Effector memory CD4-positive, alpha-beta T cell (primary cell): Measurements from ENCODE around the gene PDE4B.
"Not testable (repeated sequence)": the region's sequence is repeated elsewhere in the genome, so short reads cannot be mapped to it uniquely, and the experiment has no call there.

ENCODE experiments used
- DNase-seq, 3 donors: peaks; one replicate each; pipeline ENCODE4 v3.0.0-alpha.2; 2020
- H3K27ac ChIP-seq: 2 replicates; pipeline ENCODE4 v1.7.0; 2013; ENCODE audit warnings: mild to moderate bottlenecking, low read length, moderate library complexity; ENCODE audit not compliant: insufficient read depth, poor library complexity, severe bottlenecking
- H3K27me3 ChIP-seq: replicated peaks from 2 replicates; pipeline ENCODE4 v1.7.0; 2013; ENCODE audit warnings: mild to moderate bottlenecking, low read length; ENCODE audit not compliant: insufficient read depth, control insufficient read depth, poor library complexity, severe bottlenecking
- H3K36me3 ChIP-seq: 2 replicates; pipeline ENCODE4 v1.7.0; 2013; ENCODE audit warnings: mild to moderate bottlenecking, low read length, moderate library complexity; ENCODE audit not compliant: control insufficient read depth, insufficient read depth
- H3K4me1 ChIP-seq: 2 replicates; pipeline ENCODE4 v1.7.0; 2013; ENCODE audit warnings: low read length, mild to moderate bottlenecking; ENCODE audit not compliant: control insufficient read depth, insufficient read depth, poor library complexity, severe bottlenecking
- H3K4me3 ChIP-seq: 2 replicates; pipeline ENCODE4 v1.7.0; 2013; ENCODE audit warnings: low read length, low read depth, mild to moderate bottlenecking; ENCODE audit not compliant: insufficient read depth, poor library complexity, severe bottlenecking
- H3K9me3 ChIP-seq: 2 replicates; pipeline ENCODE4 v1.7.0; 2013; ENCODE audit warnings: mild to moderate bottlenecking, low read length, moderate library complexity; ENCODE audit not compliant: control insufficient read depth

Gene PDE4B

GRCh38 chr1:65830306-65830705 is 37.6 kb downstream of the PDE4B start:
- no peaks in the 10 kb centered on the region for H3K27me3 ChIP-seq

DNA sequence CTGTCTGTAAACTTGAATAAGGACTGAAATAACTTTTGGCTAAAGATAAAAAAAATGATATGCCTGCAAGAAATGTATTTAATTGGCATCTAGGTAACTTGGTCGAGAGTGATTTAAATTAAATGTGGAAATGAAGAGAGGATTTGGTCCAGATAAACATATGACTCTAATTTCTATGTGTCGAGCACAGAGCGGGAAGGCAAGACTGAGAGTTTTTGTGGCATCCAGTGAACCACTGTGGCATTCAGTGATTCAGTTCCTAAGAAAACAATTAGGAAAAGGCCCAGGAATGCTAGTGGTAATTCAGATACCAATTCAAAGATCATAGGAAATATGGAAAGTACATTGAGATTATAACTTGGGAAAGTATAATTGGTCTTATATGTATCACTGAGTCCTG is 39.6 kb downstream of the PDE4B start:
- H3K4me1 ChIP-seq, result no peaks in the 10 kb centered on the region
- no peak overlapping the region for H3K4me3 ChIP-seq
- H3K36me3 ChIP-seq, result no peaks in the 10 kb centered on the region
- no peaks in the 10 kb centered on the region for H3K9me3 ChIP-seq
- no peak for DNase-seq
- H3K27me3 ChIP-seq, result no peaks in the 10 kb centered on the region
- H3K27ac ChIP-seq, result no peak overlapping the region

More at GRCh38 chr1:65830306-65830705, 37.6 kb downstream of the PDE4B start:
- no peaks in the 10 kb centered on the region for H3K36me3 ChIP-seq
- no peak overlapping the region for H3K4me3 ChIP-seq
- DNase-seq, result no peak
- H3K9me3 ChIP-seq, result no peaks in the 10 kb centered on the region
- no peaks in the 10 kb centered on the region for H3K4me1 ChIP-seq
- no peak overlapping the region for H3K27ac ChIP-seq

DNA sequence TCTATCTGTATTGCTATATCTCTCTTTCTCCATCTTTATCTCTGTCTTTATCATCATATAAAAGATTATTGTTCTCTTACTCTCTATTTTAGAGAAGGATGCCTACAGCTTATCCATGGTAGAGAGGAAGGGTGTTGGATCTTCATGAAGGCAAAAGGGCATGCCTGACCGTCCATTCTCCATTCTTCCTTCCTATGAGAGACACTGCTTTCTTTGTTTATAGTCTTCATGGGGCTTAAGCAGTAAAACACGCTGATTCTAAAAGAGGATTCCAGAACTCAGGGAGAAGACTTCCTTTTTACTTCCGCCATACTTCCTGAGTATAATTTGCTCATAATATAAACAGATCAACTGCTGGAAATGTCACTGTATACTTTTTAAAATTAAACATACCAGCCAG is 44.0 kb downstream of the PDE4B start:
- no peaks in the 10 kb centered on the region for H3K9me3 ChIP-seq
- no peaks in the 10 kb centered on the region for H3K27me3 ChIP-seq
- no peaks in the 10 kb centered on the region for H3K4me1 ChIP-seq
- no peaks in the 10 kb centered on the region for H3K36me3 ChIP-seq
- no peak overlapping the region for H3K4me3 ChIP-seq
- H3K27ac ChIP-seq, result no peak overlapping the region
- no peak for DNase-seq

DNA sequence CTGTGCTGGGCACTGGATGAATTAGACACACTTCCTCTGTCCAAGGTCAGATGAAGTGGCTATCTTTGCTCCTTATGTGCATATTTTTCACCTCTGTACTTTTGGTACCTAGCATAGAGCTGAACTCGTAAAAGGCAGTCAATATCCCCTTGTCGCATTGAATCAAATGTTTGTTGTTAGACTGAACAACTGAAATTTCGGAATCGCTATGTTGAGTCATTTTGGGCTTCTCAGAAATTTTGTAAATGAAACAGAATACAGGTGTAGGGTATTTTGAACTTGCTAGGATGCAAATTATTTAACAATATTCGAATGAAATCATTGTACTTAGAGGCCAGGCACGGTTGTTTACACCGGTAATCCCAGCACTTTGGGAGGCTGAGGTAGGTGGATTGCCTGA is 48.0 kb downstream of the PDE4B start:
- Histone ChIP-seq H3K36me3 (no peaks in the 10 kb centered on the region), H3K27me3 (no peaks in the 10 kb centered on the region), H3K4me1 (no peaks in the 10 kb centered on the region), H3K4me3 (no peak overlapping the region), H3K27ac (no peak overlapping the region), H3K9me3 (no peaks in the 10 kb centered on the region)
- DNase-seq, result no peak

DNA sequence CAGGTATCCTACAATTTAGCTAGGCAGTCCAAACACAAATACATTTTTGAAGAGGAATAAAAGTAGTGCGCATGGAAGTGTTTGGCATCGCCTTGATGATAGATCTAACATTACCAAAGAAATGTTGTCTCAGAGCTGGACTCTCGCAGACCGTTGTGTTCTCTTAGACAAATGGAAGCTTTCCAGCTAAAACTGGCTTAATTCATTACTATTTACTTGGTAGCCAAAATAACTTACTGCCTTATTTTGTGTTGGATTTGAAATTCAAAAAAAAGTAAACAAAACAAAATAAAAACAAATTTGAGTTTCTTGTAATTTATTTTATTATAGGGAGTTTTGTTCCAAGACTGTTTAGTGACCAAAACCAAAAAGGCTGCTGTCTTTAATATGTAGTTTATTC is 51.6 kb downstream of the PDE4B start:
- Histone ChIP-seq H3K27me3 (no peaks in the 10 kb centered on the region), H3K4me1 (no peaks in the 10 kb centered on the region), H3K27ac (no peak overlapping the region), H3K36me3 (no peaks in the 10 kb centered on the region), H3K4me3 (no peak overlapping the region), H3K9me3 (no peaks in the 10 kb centered on the region)
- DNase-seq, result no peak

DNA sequence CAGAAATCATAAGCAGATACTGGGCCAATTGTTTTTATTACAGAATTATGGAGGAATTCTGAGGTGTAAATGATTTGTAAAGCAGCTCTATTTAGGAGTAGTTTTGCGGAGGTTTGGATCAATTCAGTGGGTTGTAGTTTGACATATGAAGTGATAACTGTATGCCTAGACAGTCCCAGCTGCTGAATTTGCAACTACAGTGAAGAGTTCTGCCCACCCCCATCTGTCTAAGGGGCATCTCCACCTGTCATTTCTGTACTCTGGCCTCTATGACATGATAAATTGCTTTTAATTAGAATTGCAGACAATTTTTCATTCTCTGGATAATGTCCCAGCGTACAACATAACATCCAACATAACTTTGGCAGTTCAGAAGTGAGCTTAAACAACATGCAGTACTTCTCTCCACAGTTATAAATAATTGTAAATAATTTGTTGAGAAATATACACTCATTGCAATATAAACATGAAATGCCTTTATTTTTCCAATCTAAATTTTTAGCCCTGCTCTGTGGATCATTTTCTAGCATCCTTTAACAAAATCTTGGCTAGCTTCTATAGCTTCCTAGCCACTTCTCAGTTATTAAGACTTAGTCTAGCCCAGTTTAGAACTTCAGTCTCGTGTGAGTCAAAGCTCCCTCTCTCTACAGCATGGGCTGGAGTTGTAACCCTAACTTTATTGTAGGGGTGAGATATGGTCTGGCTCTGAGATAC is 52.3 kb downstream of the PDE4B start:
- DNase-seq, result no peak
- no peaks in the 10 kb centered on the region for H3K4me1 ChIP-seq
- H3K9me3 ChIP-seq, result no peaks in the 10 kb centered on the region
- H3K36me3 ChIP-seq, result no peaks in the 10 kb centered on the region
- no peak overlapping the region for H3K4me3 ChIP-seq
- H3K27me3 ChIP-seq, result no peaks in the 10 kb centered on the region
- no peak overlapping the region for H3K27ac ChIP-seq

DNA sequence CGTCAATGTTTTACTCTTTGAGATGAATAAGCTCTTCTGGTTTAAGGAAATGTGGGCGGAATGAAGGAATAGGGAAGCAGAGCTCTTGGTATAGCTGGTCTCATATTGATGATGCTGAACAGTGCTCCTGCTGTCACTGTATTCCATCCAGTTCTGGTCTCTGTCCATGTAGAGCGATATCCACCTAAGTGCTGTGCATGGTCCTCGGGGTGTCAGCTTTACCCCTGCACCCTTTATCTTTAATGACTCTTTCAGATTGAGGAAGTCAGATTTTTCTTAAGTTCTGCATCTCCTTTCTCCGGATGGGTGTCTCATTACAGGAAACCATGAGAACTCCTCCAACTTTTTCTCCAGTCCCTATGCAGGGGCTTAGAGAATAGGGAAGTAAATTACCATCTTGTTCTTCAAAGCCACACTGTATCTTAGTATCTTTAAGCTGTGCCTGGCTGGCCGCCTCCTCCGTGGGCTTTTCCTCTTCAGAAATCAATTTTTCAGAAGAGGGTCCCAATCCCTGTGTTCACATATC is 52.9 kb downstream of the PDE4B start:
- Histone ChIP-seq H3K27me3 (no peaks in the 10 kb centered on the region), H3K4me1 (no peaks in the 10 kb centered on the region), H3K9me3 (no peaks in the 10 kb centered on the region), H3K27ac (no peak overlapping the region), H3K4me3 (no peak overlapping the region), H3K36me3 (no peaks in the 10 kb centered on the region)
- no peak for DNase-seq

- H3K9me3 ChIP-seq, result no peaks in the 10 kb centered on the region
- H3K27me3 ChIP-seq, result no peaks in the 10 kb centered on the region
- H3K36me3 ChIP-seq, result no peaks in the 10 kb centered on the region
- no peak overlapping the region for H3K27ac ChIP-seq
- no peak overlapping the region for H3K4me3 ChIP-seq
- DNase-seq, result no peak
- H3K4me1 ChIP-seq, result no peaks in the 10 kb centered on the region
These were observed 54.2 kb downstream of the PDE4B start for GRCh38 chr1:65846866-65847265.

GRCh38 chr1:65850281-65850680 is 57.6 kb downstream of the PDE4B start:
- no peak for DNase-seq
- Histone ChIP-seq H3K27me3 (no peaks in the 10 kb centered on the region), H3K4me1 (no peaks in the 10 kb centered on the region), H3K4me3 (no peak overlapping the region), H3K36me3 (no peaks in the 10 kb centered on the region), H3K9me3 (no peaks in the 10 kb centered on the region), H3K27ac (no peak overlapping the region)

GRCh38 chr1:65856591-65856990 is 63.9 kb downstream of the PDE4B start:
- not testable (repeated sequence) for H3K36me3 ChIP-seq, H3K4me1 ChIP-seq, H3K9me3 ChIP-seq, H3K4me3 ChIP-seq, DNase-seq, H3K27me3 ChIP-seq, H3K27ac ChIP-seq
